Dedifferentiated amniotic fluid mesenchymal stem cell (primary cell): Measurements from ENCODE around the gene HDAC4.

ENCODE experiments used
- DNase-seq: peaks from one replicate; pipeline ENCODE4 v3.0.0-alpha.2; 2016; ENCODE audit errors: extremely low spot score

The HDAC4 gene

DNA sequence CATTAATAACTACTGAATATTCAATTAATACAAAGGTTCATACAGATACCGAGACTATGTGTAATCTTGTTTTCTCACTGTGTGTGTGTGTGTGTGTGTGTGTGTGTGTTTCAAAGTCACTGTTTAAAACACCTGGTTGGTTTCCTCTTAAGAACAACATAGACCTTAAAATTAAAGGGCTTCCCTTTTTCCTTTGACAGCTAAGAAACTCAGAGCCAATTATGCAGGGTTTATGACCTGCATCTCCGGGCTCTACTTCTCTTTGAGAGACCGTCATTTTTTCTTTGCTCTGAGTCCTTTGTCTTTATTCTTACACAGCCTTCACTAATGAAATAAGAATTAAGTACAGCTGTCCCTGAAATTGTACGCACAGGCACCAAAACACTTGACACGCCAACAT is 145.6 kb downstream of the HDAC4 start:
- DNase-seq, result no peak

DNA sequence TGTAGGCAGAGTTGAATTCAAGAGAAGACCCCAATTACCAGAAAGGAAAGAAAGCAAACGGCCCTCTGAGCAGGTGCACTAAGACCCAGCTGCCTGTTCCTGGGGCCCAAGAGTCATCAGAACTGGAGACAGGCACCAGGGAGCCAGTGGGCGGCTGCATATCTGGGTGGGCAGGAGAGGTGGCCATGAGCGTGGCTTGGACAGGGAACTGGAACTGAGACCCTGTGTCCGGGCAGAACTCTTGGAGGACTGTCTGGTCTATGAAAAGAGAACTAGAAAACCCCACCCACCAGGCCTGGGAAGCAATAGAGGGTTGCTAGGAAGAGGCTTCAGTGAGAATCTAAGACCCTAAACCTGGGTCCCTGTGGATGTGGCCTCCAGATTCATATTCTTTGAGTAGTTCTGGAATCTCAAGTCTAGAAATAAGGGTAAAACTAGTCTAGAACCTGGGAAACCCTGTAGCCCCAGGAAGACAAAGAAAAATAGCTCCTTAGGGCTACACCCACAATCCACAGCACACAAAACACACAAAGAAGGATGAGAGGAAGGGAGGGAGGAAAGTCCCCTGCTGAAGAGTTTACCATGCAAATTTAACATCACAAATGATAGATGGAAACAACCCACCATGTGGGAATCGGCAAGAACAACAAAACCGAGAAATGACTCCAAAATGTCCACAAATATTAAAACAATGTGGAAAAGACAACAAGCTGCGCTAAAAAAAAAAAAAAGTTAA is 147.0 kb downstream of the HDAC4 start:
- no peak for DNase-seq

DNA sequence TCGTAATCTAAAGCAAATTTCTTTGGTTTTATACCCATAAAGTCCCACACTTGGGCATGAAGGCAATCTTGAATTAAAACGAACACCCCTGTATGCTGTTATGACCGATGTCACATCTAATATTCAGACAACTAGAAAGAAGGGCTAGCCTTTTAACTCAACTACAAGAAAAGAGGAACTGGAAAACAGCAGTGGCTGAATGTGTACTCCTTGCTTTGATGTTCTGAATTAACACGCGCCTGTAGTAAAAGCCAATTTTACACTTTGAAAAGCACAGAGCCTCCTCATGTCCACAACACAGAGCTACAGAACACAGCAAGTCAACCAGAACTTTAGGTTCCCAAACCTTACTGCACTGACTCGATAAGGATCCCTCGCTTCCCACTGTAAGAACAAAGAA is 147.6 kb downstream of the HDAC4 start:
- no peak for DNase-seq

DNA sequence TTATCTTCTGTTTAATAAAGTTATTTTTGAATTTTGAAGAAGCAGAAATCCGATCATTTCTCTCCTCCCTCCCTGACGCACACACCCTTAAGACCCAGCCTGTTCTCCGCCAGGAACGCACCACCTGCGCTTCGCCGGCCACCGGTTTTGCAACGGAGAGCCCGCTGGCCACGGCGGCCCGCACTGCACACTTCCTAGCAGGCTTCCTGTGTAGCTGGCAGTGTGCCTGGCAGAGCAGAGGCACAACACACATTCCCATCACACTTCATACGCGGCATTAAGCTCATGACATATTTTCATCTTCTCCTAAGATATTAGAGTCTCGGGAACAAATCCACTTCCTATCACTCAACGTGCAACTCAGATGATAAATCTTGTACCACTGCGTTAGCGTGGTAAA is 148.0 kb downstream of the HDAC4 start:
- DNase-seq, result no peak

DNA sequence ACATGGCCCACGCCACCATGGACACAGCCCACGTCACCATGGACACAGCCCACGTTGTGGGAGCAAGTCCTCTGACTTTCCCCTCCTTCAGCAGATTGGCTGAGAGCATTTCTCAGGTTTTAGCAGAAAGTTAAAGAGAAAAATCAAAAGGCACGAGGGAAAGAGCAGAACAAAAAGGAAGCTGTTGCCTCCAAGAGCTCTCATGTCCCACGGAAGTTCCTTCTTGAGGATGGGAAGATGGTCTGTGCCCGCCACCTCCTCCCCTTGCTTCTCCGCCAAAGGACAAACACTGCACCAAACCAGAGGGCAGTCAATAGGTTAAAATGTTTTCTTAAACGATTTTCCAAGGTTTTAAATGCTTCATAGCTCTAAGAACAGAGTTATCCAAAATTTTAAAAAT is 148.4 kb downstream of the HDAC4 start:
- no peak for DNase-seq

DNA sequence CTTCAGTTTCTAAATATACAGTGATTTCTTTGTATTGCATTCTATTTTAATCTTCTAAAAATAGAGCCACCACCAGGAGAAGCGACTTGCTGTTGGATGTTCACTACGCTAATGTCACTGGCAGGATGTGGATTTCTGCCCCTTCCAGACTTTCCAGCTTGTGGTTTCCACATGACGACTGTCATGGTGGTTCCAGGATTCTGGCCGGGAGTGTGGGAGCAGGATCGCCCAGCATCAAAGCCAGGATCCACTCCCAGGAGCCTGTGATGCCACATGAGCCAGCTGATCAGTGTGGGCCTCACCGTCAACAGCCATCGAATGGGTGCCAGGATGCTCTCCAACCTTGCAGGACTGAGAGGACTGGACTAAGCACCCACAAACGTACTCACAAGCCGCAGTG is 148.8 kb downstream of the HDAC4 start:
- no peak for DNase-seq

DNA sequence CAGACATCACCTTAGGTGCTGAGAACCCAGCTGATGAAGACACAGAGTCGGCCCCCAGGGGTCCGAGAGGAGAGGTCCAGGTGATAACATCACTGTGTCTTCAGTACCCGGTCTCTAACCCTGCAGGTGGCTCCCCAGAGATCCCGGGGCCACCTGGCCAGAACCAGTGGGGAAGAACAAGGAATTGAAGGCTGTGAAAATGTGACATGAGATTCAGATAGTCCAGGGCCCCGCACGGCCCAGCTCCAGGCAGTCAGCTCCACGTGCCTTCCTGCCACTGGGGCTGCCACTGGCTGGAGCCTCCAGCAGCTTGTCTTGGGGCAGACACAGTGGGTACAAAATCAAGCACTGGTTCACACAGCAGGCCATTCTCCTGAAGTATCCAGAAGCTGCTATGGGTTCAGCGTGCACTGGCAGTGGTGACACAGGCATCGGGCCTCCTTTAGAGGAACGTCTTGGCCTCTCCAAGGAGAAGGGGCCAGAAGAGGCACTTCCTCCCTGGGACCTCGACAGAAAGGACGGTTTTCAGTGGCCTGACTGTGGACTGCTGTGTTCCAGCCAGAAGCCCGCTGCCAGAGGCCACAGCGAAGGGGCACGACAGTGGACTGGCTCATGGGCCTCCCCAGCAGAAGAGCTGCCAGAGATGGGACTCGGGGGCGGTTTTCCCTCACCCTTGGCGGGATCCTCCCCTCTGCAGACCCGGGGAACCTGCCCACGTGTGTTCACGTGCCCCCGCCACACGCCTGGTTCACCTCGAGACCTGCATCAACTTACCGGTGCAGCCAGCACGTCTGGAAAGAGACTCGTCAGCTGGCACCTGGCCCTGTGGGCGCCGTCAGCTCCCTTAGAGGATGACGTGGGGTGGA is 150.4 kb downstream of the HDAC4 start:
- DNase-seq, result no peak

DNA sequence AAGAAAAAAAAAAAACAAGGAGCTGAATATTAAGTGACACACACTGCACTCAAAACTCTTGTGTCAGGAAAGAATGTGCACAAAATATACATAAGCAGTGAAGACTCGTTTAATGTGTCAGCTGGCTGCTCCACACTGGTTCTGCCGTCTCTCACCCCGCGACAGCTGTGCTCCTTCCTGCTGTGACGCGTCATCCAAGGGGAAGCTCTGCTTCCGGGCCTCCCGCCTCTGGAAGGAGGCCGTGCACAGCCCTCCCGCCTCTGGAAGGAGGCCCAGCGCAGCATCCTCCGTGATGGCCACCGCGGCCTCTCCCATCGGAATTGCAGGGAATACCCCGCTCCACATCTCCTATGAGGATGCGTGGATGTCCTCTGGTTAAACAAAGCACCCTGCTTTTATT is 151.0 kb downstream of the HDAC4 start:
- DNase-seq, result no peak

DNA sequence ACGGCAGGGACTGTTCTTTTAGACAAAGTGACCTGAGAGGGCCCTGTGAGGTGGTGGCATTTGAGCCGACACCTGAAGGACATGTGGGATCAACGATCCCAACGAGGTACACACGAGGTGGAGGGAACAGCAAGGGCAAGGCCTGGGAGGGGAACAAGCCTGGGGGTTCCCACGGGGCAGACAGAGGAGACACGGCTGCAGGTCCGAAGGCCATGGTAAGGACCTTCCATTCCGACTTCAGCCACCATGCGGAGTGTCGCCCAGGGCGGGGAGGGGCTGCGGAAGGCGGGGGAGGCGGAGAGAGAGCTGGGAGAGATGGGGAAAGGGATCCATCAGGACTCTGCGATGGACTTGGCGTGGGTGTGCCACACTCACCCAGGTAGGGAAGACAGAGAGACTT is 151.8 kb downstream of the HDAC4 start:
- no peak for DNase-seq

DNA sequence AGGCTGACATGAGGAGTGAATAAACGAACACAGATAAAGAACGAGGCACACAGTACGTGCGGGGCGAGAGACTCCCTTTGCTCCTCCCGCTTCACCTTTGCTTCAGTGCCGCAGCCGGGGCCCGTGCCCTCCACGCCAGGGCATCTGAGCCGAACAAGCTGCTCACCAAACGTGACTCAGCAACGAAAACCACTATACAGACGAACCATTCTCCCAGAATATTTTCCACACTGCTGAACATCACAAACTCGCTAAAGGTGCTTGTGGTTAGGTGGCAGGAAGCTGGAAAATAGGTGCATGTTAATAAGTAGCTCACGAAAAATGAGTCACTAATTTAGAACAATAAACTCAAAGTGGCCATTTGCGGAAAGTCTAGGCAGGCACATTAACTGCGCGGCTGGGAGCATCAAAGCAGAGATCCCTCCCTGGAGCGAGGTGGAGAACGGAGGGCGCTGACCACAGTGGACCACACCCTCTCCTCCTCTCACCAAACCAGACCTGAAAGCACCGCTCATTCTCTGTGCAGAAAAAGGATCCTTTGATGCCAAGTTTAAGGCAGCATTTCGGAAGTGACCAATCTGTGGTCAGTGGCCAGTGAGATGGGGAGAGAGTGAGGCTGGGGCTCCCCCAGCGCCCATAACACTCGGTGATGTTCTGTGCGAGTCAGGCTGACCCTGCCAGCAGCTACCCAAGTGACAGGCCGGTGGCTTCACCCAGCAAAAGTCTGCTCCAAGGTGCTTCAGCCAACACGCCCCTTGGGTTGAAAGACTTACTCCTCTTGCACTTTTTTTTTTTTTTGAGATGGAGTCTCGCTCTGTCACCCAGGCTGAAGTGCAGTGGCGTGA is 153.2 kb downstream of the HDAC4 start:
- DNase-seq, result no peak

DNA sequence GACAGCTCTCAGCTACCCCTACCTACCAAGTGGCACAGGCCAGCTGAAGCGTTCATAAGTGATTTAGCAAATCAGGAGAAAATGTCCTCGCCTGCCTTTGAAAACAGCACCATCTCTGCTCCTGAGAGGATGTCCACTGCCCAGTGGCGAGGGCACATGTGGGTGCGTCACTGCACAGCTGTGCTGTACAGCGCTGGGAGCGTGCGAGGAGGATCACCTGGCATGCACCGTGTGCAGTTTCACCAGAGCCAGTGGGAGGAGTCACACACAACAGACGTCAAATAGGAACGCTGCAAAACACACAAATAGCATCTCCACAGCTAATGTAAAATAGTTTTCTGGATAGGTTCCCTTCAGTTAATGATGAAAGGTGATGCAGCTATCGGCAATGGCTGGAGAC is 154.1 kb downstream of the HDAC4 start:
- no peak for DNase-seq

DNA sequence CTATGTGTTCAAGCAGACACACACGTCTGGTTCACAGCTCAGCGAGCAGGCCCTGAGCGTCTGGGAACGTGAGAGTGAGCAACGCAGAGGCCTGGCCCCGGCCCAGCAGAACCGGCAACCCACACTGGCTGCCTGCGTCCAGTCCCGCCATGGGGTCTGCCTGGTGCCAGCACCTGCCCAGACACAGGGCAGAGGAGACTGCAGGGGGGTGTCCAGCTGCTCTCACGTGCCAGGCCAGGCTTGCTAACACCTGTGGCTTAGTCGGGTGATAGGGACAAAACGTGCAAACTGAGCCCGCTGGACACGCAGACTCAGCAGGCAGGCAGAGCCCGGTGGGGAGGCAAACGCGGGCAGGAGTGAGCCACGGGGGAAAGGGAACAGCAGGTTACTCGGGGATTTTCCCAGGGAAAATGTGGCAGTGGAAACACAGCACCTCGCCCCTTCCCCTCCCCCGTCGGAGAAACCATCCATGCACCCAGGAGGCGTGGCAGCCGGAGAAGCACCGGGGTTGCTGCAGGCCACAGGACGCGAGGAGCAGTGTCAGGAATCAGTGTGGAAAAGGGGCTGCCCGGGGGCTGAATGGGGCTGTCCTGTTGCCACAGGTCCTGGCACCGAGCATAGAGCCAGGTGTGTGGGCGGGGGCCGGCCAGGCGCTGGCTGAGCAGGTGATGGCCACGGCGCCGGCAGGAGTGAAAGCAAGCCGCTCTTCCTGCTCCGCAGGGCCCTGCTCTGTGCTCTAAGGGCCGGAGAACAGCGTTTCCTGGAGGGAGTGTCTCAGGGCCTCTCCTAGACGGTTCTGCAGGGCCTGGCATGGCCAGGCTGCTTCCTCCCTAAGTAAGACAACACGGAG is 154.7 kb downstream of the HDAC4 start:
- DNase-seq, result no peak

DNA sequence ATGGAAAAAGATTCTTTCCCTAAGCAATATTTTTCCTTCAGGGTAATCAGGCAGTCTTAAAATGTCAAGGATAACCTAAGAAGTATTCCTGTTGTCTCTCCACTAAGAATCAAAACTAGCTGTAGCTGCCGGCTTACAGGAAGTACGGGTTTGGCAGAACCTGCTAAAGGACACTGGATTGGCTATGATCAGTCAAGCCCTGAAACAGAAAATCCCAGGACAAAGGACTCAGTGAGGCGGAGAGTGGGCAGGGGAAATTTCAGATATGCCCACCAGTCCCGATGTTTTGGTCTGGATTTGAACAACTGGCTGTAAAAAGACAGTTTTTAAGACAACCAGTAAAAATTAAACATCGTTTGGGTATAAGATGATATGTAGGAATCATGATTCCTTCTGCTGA is 155.7 kb downstream of the HDAC4 start:
- DNase-seq, result no peak

DNA sequence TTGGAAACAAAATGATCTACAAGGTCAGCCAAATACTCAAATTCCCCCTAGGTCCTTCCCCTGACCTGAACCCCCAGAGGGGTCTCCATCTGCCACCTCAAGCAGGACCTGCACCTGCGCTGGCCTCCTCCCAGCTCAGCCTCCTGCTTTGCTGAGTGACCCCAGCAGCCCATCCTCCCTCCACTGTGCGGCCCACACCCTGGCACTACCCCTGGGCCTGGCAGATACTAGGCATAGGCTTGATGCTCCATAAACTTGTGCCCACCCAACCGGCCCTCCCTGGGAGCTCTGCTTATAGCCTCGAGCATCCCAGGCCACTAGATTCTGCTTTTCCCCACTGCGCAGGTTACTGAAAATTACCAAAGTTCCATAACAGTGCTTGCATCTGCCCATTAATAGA is 156.2 kb downstream of the HDAC4 start:
- DNase-seq, result no peak

DNA sequence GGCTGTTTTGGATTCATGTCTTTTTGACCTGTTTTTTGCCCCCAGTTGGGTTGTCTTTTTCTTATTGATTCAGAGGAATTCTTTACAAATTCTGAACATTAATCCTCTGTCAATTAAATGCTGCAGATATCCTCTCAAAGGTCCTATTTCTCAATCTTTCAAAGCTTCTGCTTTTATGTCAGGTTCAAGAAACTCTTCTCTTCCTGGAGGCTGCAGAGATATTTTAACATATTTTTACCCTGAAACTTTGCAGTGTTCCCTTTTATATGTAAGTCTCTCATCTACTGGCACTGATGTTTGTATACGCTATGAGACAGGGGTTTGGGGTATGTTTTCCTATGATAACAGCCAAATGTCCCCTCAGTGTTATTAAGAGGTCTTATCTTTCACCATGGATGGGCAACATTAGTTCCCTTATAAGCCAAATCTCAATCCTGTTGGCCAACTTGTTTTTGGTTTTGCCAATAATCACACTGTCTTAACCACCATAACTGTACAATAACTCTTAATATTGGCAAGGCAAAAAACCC is 159.3 kb downstream of the HDAC4 start:
- DNase-seq, result no peak

DNA sequence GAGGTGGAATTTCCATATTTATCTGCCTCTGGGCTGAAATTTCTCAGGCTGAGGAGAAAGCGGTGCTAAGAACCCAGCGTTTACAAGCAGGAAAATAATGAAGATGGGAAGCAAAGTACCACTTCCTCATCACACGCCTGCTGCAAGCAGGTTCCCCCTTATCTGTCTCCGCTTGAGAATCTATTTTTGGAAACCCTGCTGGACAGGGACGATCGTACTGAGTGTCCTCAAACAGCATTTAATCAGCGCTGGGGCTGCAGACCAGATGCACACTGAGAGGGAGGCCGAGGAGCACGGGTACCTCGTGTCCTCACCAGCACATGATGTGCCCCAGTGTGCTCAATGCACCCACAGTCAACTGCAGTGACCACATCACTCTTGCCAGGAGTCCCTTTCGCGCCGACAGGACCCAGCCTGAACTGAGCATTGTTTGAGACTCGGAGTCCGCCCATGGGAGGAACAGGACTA is 160.4 kb downstream of the HDAC4 start:
- no peak for DNase-seq

DNA sequence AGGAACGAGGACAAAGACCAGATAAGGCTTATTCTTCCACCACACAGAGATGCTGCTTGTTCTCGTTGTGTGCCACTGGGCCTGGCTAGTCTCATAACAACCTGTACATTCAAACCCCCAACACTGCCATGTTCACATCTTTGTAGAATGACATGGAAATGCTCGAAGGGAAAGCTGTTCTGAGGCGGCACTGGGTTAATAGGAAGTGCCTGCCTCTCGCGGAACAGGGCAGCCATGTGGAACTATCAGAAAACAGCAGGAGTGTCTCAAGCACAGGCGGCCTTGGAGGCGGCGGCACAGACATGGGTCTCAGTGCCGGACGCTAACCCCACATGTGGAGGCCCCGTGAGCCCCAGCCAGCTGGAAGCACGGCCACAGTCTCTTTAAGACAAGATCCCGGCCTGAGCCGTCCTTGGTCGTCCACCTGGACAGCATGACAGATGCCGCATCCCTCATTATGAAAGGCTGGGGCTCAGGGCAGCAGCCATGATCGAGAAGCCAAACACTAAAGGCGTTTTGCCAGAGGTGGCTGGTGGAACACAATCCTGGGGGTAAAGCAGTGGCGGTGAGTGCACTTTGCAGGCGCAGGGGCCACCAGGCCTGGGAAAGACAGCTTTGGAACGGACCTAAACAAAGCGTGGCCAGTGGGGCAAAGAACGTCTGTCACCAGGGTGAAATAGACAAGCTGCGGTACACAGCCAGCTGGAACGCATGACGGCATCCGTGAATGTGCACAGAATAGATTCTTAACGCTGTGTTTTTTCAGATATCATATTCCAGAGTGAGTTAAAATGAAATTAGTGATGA is 161.0 kb downstream of the HDAC4 start:
- no peak for DNase-seq

DNA sequence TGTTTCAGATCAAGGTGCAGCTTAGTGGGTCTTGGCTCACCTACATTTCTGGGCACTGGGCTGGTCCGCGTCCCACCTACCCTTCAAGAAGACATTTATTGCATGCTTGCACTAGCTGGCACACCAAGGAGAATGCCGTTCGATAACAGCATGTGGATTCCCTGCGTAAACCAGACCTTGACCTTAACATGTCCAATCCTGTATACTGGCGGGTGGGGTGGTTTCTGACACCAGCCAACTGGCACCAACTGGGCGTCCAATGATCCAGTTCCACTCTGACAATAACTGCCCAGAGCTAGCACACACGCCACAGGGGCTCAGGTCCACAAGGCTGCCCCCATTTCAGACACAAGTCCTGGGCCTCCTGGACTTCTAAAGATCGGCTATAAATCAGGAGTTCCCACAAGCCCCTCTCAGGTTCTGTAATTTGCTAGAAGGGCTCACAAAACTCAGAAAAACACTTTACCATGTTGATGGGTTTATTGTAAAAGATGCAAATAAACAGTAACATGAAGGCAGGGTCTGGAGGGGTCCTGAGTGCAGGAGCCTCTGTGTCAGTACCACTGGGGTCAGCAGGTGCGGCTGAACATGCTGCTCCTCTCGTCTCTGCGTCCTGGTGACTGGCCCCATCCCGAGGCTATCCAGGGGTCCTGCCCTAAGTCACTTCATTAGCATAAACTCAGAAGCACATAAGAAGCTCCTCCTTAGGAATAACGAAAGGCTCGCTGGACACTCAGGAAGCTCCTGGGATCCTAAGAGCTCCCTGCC is 161.8 kb downstream of the HDAC4 start:
- no peak for DNase-seq

DNA sequence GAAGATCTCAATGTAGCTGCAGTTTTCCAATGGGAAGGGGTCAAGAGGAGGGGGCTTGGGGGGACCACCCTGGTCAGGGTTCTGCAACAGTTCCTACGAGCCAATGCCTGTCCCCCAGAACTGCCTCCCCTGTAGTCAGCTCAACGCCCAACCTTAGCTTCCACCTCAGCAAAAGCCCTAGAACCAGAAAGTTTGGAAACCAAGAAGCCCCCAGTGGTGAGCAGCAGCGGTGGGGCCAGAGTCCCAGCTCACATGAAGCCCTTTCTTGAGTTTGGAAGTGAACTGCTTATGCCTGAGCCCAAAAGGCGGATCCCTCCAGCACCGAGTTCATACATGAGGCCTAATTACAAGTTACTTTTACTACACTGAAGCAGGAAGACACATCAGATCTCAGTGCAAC is 162.4 kb downstream of the HDAC4 start:
- DNase-seq, result no peak

DNA sequence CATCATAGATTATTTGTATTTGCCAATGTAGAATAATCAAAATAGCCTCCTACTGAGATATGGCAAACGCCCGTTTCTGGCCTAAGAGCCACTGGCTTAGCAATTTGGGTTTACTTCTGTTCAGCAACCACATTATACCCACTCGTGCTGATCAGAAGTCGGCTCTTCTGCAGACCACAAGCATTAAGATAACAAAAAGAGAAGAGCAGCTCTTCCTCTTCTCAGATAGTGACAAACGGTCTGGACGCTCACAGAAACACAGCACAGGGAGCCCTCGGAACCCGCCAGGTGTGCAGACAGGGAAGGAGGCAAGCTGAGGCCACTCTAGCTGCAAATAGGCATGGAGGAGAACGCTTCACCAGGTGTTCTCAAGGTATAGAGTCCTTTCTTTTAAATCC is 164.0 kb downstream of the HDAC4 start:
- no peak for DNase-seq
